Measurements from ENCODE around the gene TMEM126A.
"Not testable (repeated sequence)": the region's sequence is repeated elsewhere in the genome, so short reads cannot be mapped to it uniquely, and the experiment has no call there.

TMEM126A gene

GRCh38 chr11:85647078-85647477, 689 bp upstream of the TMEM126A start:
- no peak for DNase-seq (ENCODE audit: low spot score)
- TF ChIP-seq, protein P1, sequence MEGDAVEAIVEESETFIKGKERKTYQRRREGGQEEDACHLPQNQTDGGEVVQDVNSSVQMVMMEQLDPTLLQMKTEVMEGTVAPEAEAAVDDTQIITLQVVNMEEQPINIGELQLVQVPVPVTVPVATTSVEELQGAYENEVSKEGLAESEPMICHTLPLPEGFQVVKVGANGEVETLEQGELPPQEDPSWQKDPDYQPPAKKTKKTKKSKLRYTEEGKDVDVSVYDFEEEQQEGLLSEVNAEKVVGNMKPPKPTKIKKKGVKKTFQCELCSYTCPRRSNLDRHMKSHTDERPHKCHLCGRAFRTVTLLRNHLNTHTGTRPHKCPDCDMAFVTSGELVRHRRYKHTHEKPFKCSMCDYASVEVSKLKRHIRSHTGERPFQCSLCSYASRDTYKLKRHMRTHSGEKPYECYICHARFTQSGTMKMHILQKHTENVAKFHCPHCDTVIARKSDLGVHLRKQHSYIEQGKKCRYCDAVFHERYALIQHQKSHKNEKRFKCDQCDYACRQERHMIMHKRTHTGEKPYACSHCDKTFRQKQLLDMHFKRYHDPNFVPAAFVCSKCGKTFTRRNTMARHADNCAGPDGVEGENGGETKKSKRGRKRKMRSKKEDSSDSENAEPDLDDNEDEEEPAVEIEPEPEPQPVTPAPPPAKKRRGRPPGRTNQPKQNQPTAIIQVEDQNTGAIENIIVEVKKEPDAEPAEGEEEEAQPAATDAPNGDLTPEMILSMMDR (IDR thresholded peaks at IDR 0.05; ENCODE audit: extremely low read depth, missing control alignments), result no peak

DNA sequence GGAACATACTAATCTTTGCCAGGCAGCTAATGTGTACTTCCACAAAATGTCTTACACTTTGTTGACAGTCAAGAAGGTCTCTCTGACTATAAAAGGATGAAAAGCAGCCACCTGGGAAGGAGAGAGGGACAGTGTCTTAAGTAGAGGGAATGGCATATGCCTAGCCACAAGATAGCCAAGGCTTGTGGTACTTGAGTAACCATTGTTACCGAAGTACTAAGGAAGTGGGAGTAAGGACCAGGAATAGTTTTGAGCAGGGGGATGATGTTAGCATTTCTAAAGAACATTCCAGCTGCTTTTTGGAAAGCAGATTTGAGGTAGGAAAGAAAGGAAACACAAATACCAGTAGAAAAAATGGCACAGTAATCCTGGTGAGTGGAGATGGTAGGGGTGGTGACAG, 3.4 kb downstream of the TMEM126A start:
- DNase-seq (ENCODE audit: low spot score), result no peak
- TF ChIP-seq, protein P1 (IDR thresholded peaks at IDR 0.05; ENCODE audit: extremely low read depth, missing control alignments), result no peak

GRCh38 chr11:85652786-85653447, 5.2 kb downstream of the TMEM126A start:
- no peak for DNase-seq (ENCODE audit: low spot score)
- TF ChIP-seq, protein P1 (IDR thresholded peaks at IDR 0.05; ENCODE audit: extremely low read depth, missing control alignments), result no peak

- not testable (repeated sequence) for DNase-seq (ENCODE audit: low spot score)
Measured at GRCh38 chr11:85654343-85654742, 6.6 kb downstream of the TMEM126A start.

- TF ChIP-seq, protein P1 (IDR thresholded peaks at IDR 0.05; ENCODE audit: extremely low read depth, missing control alignments), result no peak
- DNase-seq (ENCODE audit: low spot score), result no peak
Measured at GRCh38 chr11:85656777-85657176, 9.0 kb downstream of the TMEM126A start.

- TF ChIP-seq, protein P1 (IDR thresholded peaks at IDR 0.05; ENCODE audit: extremely low read depth, missing control alignments), result no peak
- DNase-seq (ENCODE audit: low spot score), result no peak
Measured at GRCh38 chr11:85658180-85658579, 10.4 kb downstream of the TMEM126A start.

DNA sequence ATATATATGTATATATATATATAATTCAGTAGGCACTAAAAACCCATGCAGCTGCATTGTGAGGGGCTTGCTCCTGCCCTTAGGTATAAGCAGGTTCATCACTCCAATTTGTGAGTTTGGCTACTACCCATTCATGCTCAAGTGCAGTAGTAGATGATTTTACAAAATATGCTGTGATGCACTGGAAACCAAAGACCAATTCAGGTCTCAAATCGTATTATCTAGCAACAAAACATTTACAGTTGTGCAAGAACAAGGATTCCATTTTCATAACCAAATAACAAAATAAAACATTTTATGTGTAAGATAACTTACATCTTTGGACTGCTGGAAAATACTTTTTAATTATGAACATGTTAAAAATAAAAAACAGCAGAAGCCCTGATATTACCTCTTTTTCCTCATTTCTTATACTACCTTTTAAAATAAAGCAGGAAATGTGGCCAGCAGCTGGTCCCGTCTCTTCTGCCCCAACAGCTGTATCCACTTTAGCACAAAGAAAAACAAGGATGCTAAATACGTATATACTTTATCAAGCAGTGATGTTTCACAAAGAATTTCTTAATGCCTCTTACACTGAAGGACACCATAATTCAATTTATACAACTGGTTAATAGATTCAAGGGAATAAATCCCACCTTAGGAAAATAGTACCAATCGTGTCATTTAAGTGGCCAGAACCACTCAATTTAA, 14.4 kb downstream of the TMEM126A start:
- no peak for DNase-seq (ENCODE audit: low spot score)
- TF ChIP-seq, protein P1 (IDR thresholded peaks at IDR 0.05; ENCODE audit: extremely low read depth, missing control alignments), result no peak

Measured in GM20000 (cell line).